GM12874 (cell line): Measurements from ENCODE around the gene SYCP3.

ENCODE experiments used
- TF ChIP-seq, protein P1 (sequence below): IDR thresholded peaks from 2 replicates; pipeline ENCODE4 v1.5.1; 2011; ENCODE audit warnings: low read depth, mild to moderate bottlenecking, control low read depth, low read length, moderate library complexity; ENCODE audit not compliant: insufficient read depth

The SYCP3 gene

DNA sequence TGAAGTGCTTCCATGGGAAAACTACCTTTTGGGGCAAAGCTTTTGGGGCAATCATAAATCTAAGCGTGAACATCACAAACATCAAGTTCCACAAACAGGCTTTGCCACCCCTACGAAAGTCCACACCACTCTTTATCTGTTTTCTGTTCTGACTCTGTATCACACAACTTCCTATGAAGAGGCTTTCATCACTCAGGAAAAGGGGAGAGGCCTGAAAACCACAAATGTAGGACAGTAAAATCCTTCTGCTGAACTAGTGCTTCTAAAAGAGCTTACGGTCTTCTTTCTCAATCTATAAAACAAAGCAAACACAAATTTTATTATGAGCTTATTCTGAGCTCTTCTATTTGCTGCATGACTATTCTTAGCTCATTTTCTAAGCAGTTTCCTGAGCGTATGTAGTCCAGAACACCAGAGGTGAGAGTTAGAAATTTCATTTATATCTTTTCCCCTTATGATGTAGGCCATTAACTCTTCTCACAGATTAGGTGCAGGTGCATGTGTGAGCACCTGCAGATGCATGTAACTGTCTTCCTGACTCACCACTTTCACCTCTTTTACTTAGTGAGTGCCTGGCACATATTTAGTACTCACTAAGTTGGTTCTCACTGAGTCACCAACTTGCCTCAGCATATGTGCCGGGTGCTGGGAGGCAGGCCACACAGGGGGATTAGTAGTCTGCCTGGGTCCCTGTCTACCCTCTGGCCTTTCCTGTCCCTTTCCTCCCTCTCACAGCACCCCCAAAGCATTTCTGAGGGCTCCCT is 32.9 kb upstream of the SYCP3 start:
- TF ChIP-seq, protein P1, sequence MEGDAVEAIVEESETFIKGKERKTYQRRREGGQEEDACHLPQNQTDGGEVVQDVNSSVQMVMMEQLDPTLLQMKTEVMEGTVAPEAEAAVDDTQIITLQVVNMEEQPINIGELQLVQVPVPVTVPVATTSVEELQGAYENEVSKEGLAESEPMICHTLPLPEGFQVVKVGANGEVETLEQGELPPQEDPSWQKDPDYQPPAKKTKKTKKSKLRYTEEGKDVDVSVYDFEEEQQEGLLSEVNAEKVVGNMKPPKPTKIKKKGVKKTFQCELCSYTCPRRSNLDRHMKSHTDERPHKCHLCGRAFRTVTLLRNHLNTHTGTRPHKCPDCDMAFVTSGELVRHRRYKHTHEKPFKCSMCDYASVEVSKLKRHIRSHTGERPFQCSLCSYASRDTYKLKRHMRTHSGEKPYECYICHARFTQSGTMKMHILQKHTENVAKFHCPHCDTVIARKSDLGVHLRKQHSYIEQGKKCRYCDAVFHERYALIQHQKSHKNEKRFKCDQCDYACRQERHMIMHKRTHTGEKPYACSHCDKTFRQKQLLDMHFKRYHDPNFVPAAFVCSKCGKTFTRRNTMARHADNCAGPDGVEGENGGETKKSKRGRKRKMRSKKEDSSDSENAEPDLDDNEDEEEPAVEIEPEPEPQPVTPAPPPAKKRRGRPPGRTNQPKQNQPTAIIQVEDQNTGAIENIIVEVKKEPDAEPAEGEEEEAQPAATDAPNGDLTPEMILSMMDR = no peak

DNA sequence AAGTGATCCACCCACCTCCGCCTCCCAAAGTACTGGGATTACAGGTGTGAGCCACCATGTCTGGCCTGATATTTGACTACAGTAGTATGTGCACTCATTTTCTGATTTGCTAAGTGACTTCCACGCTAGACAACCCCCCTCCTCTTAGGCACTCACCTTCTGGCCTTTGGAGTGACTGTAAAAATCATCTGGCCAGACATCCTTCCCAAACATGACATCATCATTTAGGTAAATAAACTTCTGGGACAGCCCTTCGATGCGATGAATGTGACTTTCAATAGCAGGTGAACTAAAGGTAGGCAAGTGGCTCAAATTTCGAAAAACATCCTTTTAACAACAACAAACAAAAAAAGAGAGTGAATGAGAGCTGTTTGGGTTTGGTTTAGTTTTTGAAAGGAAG is 30.6 kb upstream of the SYCP3 start:
- TF ChIP-seq, protein P1 = no peak

DNA sequence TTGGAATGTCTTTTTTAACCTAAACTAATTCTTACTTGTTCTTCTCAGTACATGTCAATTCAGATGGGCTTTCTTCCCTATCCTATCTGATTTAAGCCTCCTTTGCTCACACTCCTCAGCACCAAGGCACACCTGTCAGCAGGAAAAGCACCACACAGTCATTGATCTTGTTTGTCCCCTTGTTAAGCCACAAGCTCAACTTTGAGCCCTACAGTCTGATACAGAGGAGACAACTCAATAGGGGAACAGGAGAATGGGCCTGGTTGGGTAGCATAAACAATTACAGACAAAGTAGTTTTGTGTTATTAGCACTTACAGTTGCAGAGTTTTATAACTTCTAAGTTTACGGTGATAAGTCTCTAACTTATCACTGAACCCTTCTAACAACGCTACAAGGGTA is 29.5 kb upstream of the SYCP3 start:
- TF ChIP-seq, protein P1 = no peak

DNA sequence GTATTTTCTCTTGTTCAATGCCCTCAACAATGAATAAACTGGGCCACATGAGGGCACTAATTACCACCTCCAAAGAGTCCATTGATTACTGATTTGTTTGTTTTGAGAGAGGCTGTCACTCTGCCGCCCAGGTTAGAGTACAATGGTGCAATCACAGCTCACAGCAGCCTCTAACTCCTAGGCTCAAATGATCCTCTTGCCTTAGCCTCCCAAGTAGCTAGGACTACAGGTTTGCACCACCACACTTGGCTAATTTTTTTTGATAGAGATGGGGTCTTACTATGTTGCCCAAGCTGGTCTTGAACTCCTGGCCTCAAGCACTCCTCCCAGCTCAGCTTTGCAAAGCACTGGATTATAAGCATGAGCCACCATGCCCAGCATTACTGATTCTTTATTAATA is 28.3 kb upstream of the SYCP3 start:
- TF ChIP-seq, protein P1 = no peak

DNA sequence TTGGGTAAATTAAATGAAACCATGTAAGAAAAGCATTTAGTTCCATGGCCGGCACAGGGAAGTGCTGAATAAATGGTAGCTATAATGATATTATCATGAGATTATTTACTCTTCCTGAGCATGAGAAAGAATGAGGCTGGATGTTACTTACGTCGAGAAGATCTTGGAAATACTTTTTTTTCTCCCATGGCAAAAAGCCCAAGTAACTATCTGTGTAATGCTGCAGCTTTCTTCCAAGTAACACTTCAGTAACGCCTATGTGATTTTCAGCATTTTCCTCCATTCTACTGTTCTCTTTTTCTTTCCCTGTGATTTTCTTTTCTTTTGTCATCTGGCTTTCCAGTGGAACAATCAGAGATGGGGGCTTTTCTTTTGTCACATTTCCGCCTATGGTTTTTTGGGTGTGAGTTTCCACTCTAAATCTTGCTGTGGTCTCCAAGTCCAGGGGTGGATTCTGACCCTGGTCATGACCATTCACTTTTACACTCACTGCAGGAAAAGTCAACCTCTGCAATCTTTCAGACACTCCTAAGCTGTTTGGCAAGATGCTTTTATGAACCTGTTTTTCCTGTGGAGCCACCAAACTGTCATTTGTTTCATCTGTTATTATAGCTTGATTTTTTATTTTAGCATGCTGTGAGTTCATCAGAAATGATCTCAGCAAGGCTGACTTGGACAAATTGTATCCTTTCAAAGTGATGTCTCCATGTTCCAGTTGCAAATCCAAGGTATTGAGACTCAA is 25.0 kb upstream of the SYCP3 start:
- TF ChIP-seq, protein P1 = no peak

DNA sequence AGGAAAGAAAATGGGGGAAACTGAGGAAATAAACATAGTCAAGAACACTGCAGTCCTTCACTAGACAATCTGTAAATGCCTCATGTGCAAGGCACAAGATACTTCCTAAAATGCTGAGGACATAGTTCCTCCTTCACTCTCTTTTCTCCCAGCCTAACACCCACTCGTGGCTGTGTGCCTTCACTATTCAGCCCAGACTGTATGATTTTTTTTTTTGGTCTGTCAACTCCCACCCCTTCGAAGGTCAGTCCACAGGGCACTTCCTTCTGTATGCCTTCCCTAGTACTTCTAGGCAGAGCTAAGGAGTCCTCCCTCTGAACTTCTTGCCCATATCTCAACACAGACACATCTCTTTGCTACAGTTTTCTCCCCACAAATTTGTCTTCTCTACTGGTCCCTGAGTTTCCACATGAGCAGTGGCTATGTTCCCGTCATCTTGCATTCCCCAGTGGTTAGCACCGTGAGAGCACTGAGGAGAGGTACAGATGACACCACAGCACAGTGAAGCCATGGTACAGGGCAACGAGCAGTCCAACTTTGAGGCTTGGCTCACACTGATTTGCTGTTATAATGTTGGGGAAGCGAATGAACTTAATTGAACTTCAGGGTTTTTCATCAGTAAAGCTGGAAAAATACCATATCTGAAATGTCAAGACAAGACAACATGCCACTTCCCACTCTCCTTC is 24.1 kb upstream of the SYCP3 start:
- TF ChIP-seq, protein P1 = no peak

DNA sequence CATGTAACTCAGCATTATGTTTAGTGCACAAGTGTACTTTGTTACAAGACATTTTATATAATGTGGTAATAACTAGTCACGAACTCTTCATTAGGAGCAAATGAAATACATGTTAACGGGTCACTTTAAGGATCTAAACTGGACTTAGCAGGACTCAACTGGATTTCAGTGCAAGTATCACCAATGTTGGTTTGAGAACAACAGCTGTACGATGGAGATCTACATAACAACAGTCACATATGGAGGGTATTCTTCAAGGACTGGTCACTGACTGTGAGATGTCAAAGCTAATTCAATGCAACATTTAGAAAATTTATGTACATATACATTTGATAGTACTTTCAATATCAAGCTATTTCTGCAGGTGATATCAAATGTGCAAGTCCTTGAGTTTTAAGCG is 22.5 kb upstream of the SYCP3 start:
- TF ChIP-seq, protein P1 = no peak
